ENCODE data around the gene OR52D1.

OR52D1 gene

DNA sequence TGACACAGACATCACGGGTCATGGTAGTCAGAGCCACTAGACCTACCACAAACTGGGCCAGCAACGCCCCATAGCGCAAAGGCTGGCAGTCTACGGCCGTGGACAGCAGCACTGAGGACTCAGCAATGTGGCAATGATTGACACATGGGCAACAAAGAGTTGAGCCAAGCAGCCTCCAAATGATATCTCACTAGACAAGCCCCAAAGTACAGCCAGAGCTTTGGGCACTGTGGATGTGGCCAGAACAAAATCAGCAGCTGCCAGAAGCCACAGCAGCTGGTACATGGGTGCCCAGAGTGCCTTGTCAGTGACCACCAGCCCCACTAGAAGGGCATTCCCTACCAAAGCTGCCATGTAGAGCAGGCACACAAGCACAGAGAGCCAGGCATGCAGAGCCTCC lies 39.2 kb downstream of the OR52D1 start:
- Histone ChIP-seq H3K4me3 (replicated peaks; ENCODE audit: low read depth, low read length) (no peak overlapping the region), H3K36me3 (ENCODE audit: control insufficient read depth, insufficient read depth, low read length) (no peaks in the 10 kb centered on the region), H3K27me3 (replicated peaks; ENCODE audit: control insufficient read depth, insufficient read depth, low read length) (peaks cover 2% of the 10 kb centered on the region; the same call in 1 of the 2 replicates)
- TF ChIP-seq, protein P1, sequence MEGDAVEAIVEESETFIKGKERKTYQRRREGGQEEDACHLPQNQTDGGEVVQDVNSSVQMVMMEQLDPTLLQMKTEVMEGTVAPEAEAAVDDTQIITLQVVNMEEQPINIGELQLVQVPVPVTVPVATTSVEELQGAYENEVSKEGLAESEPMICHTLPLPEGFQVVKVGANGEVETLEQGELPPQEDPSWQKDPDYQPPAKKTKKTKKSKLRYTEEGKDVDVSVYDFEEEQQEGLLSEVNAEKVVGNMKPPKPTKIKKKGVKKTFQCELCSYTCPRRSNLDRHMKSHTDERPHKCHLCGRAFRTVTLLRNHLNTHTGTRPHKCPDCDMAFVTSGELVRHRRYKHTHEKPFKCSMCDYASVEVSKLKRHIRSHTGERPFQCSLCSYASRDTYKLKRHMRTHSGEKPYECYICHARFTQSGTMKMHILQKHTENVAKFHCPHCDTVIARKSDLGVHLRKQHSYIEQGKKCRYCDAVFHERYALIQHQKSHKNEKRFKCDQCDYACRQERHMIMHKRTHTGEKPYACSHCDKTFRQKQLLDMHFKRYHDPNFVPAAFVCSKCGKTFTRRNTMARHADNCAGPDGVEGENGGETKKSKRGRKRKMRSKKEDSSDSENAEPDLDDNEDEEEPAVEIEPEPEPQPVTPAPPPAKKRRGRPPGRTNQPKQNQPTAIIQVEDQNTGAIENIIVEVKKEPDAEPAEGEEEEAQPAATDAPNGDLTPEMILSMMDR (IDR thresholded peaks at IDR 0.05; ENCODE audit: insufficient read depth, low read length, poor library complexity, severe bottlenecking) = no peak
- no peak for DNase-seq (ENCODE audit: extremely low read depth, insufficient read length)

- Histone ChIP-seq H3K27me3 (replicated peaks; ENCODE audit: control insufficient read depth, insufficient read depth, low read length) (peaks cover 2% of the 10 kb centered on the region; the same call in 1 of the 2 replicates), H3K4me3 (replicated peaks; ENCODE audit: low read depth, low read length) (no peak overlapping the region), H3K36me3 (ENCODE audit: control insufficient read depth, insufficient read depth, low read length) (no peaks in the 10 kb centered on the region)
- no peak for DNase-seq (ENCODE audit: extremely low read depth, insufficient read length)
- TF ChIP-seq, protein P1 (IDR thresholded peaks at IDR 0.05; ENCODE audit: insufficient read depth, low read length, poor library complexity, severe bottlenecking) = no peak
Observed at GRCh38 chr11:5528495-5528894, 40.0 kb downstream of the OR52D1 start.

DNA sequence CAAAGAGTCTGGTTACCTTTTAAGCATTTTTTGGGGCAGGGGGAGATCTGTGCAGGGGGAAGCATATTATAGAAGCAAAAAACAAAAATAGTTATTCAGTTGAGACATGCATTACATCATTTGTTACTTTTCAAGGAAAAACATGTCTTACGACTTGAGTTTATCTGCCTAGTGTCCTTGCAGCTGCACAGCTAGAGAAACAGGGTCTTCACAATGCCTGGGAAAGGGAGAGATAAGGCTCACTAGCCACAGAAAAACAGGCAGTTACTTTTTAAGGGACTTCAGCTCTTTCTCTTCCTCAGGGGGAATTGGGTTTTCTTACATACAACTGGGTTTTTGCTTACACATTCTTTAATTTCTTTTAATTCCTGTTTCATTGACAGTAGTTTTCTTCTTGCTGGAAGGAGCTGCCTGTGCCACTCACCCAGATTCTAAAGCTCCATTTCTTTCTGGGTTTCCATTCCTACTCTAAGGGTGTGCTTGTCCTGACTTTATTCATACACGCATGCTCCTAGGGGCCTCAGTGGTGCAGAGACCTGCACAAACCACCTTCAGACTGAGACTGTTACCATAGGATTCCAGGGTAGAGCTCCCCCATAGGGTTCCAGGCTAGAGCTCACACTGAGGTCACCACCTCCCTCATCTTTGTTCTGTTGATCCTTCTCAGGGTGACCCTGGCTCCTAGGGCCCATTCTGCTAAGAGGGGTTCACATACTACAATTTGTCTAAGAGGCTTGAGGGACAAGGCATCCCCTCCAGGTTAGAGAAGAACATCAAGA lies 42.8 kb downstream of the OR52D1 start:
- Histone ChIP-seq H3K27me3 (replicated peaks; ENCODE audit: control insufficient read depth, insufficient read depth, low read length) (peaks cover 2% of the 10 kb centered on the region; the same call in 1 of the 2 replicates), H3K36me3 (ENCODE audit: control insufficient read depth, insufficient read depth, low read length) (no peaks in the 10 kb centered on the region), H3K4me3 (replicated peaks; ENCODE audit: low read depth, low read length) (no peak overlapping the region)
- TF ChIP-seq, protein P1 (IDR thresholded peaks at IDR 0.05; ENCODE audit: insufficient read depth, low read length, poor library complexity, severe bottlenecking) = no peak
- DNase-seq (ENCODE audit: extremely low read depth, insufficient read length) = no peak

DNA sequence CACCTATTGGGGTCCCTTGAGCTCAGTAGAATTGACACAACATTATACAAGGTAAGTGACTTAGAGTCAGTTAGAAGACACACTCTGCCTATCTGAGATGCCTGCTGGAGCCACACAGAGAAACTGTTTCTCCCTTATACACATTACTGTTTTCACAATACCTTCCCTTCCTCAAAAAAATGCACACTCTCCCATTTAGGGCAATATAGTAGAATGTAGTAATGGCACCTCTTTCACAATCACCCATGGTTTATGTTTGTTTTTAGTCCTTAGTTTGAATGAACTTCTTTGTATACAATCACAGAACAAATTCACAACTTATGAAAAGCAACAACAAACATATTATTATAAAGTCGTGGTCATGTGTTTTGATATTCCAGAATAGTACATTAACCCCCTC lies 45.6 kb downstream of the OR52D1 start:
- TF ChIP-seq, protein P1 (IDR thresholded peaks at IDR 0.05; ENCODE audit: insufficient read depth, low read length, poor library complexity, severe bottlenecking) = no peak
- DNase-seq (ENCODE audit: extremely low read depth, insufficient read length) = no peak
- H3K36me3 ChIP-seq (ENCODE audit: control insufficient read depth, insufficient read depth, low read length) = no peaks in the 10 kb centered on the region

GRCh38 chr11:5536482-5536881 lies 48.0 kb downstream of the OR52D1 start:
- Histone ChIP-seq H3K27me3 (replicated peaks; ENCODE audit: control insufficient read depth, insufficient read depth, low read length) (no peaks in the 10 kb centered on the region), H3K36me3 (ENCODE audit: control insufficient read depth, insufficient read depth, low read length) (no peaks in the 10 kb centered on the region), H3K4me3 (replicated peaks; ENCODE audit: low read depth, low read length) (no peak overlapping the region)
- TF ChIP-seq, protein P1 (IDR thresholded peaks at IDR 0.05; ENCODE audit: insufficient read depth, low read length, poor library complexity, severe bottlenecking) = no peak
- DNase-seq (ENCODE audit: extremely low read depth, insufficient read length) = no peak

More for the DNA sequence above, 45.6 kb downstream of the OR52D1 start:
- no peak overlapping the region for H3K4me3 ChIP-seq (replicated peaks; ENCODE audit: low read depth, low read length)
- no peaks in the 10 kb centered on the region for H3K27me3 ChIP-seq (replicated peaks; ENCODE audit: control insufficient read depth, insufficient read depth, low read length)
